Endothelial cell of umbilical vein (primary cell): ENCODE measurements around the gene MERTK.

ENCODE experiments used
- EZH2 ChIP-seq: IDR thresholded peaks from 2 replicates; pipeline ENCODE4 v1.6.1; 2012; ENCODE audit warnings: borderline replicate concordance, low read depth, mild to moderate bottlenecking, moderate library complexity, low read length, inconsistent platforms; ENCODE audit not compliant: severe bottlenecking
- POLR2A ChIP-seq: IDR thresholded peaks from 2 replicates; pipeline ENCODE4 v1.6.1; 2012; ENCODE audit warnings: low read depth, mild to moderate bottlenecking, control low read depth, low read length
- TF ChIP-seq, protein P1 (sequence below), 2 donors: IDR thresholded peaks; 1 replicate in 1 of 2; 2 replicates in 1 of 2; pipeline ENCODE4 v1.5.1; 2011; ENCODE audit warnings: low read length in 2 of 2, mild to moderate bottlenecking in 2 of 2, moderate library complexity in 2 of 2, control low read depth in 1 of 2, inconsistent platforms in 1 of 2, low read depth in 1 of 2; ENCODE audit not compliant: insufficient read depth in 1 of 2; ENCODE audit errors: extremely low read depth in 1 of 2

DNA sequence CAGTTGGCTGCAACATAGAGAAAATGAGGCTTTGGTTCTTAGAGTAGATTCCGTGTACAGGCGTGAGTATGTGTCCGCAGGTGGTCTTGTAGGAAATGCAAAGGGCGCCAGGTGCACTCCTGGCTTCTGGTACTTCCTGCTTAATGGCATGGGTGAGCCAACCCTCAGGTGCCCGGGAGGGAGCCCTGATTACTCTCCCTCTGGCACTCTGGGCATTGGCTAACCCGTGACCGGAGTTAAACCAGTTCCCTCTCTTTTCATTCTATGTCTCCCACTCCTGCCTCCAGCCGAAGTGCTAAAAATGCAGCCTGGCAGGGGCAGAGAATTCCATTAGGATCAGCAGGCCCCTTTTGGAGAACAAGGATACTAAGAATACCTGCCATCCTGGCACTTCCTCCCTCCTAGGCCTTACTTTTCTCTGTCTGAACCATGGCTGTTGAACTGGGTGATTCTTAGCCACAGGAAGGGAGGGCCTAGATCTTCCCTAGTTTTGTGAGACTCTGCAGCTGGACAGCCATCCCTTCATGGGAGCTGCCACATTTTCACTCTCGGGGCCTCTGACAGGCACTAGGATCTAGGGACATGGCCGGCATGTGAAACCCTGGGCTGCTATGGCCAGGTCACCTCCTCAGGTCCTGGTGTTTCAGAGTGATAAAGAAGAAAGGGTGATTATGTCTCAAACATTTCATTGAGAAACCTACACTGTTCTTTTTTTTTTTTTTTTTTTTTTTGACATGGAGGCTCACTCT, 6.5 kb downstream of the MERTK start:
- TF ChIP-seq, protein P1, sequence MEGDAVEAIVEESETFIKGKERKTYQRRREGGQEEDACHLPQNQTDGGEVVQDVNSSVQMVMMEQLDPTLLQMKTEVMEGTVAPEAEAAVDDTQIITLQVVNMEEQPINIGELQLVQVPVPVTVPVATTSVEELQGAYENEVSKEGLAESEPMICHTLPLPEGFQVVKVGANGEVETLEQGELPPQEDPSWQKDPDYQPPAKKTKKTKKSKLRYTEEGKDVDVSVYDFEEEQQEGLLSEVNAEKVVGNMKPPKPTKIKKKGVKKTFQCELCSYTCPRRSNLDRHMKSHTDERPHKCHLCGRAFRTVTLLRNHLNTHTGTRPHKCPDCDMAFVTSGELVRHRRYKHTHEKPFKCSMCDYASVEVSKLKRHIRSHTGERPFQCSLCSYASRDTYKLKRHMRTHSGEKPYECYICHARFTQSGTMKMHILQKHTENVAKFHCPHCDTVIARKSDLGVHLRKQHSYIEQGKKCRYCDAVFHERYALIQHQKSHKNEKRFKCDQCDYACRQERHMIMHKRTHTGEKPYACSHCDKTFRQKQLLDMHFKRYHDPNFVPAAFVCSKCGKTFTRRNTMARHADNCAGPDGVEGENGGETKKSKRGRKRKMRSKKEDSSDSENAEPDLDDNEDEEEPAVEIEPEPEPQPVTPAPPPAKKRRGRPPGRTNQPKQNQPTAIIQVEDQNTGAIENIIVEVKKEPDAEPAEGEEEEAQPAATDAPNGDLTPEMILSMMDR (IDR thresholded peaks at IDR 0.05; ENCODE audit: extremely low read depth in 1 of 2, insufficient read depth in 1 of 2, low read depth in 1 of 2, low read length in 2 of 2), result no peak
- TF ChIP-seq POLR2A (no peak), EZH2 (no peak)
